ENCODE measurements around the gene PTCHD1. TPM values are rescaled to one million over a fixed set of nuclear protein-coding genes. Genes with fewer than 3 reads are reported as not detected.

PTCHD1 gene
- total RNA-seq, 2 donors from 2014 or later, result 10.3 to 23.4 TPM

DNA sequence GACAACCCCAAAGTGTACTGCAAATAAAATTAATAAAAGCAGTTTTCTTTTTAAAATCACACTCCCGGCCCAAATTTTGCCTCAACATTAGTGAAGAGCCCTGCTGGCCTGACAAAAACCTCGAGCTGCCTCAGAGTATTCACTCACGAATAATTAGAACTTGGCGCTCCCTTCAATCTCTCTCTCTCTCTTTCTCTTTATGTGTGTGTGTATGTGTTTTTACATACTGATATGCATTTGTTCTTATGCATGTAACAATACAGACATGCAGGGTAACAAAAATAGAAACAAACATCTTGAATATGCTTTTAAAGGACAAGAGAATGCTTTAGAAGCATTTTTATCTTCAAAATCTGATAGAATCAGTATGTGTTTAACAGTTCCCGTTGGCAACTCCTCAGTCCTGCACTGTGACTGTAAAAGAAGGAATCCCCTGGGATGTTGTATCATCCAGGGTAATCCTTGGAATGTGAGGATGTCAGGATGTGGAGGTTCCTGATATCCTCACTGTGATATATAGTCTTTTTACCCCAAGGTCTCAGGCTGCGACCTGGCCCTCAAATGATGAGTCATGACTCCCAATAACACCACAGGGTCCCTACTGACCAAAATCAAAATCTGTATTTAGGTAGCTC lies 53.0 kb downstream of the PTCHD1 start:
- no peak for DNase-seq (ENCODE audit: low spot score)
- intact Hi-C loops (cut with DNase I), result no loop called here

DNA sequence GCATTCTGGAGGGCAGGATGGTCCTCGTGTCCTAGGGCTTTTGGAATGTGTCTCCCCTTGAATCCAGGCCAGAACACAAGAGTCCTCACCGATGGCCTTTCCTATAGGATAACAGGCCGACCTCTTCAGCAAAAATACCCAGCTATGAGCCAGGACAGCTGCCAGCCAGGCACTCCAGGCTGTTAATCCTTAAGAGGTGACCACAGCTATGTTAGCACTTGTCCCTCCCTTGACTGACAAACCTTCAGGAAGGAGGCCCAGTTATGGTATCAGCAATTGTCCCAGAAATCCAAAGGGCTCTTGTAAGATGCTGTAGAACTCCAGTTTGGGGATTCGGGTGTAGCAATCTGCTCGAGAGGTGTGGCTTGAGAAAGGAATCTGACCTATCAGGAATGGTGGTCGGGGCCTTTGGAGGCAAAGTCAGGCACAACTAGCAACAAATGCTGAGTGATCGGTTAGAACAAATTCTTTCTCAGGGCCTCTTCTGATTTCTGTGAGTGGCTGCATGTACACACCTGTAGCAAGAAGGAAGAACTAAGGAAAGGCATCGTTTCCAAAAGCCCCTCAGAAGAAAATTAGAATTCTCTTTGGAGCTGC lies 54.6 kb downstream of the PTCHD1 start:
- intact Hi-C loops (cut with DNase I), result no loop called here
- DNase-seq (ENCODE audit: low spot score), result no peak

GRCh38 chrX:23390979-23391378 lies 56.3 kb downstream of the PTCHD1 start:
- DNase-seq (ENCODE audit: low spot score), result no peak
- intact Hi-C loops (cut with DNase I), result no loop called here

DNA sequence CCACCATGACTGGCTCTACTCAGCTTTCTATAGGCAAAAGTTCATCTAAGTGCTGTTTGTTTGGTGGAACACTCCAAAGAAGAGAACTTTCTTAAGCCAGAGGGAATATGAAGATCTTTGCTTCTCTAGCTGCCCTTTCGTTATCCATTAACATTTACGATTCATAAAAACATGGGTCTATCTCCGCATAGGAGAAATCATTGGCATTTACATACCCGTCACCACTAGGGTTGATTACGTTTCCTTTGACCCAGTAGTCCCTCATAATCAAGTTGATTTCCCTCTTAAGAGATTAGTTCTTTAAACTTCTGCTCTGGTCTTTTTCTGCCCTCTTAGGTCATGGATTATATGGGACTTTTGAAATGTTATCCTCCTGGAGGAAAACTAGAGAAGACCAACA lies 57.5 kb downstream of the PTCHD1 start:
- no peak for DNase-seq (ENCODE audit: low spot score)
- intact Hi-C loops (cut with DNase I), result no loop called here

GRCh38 chrX:23394421-23394820 lies 59.8 kb downstream of the PTCHD1 start:
- intact Hi-C loops (cut with DNase I), result no loop called here
- no peak for DNase-seq (ENCODE audit: low spot score)

GRCh38 chrX:23396263-23396662 lies 61.6 kb downstream of the PTCHD1 start:
- DNase-seq (ENCODE audit: low spot score), result no peak
- intact Hi-C loops (cut with DNase I), result no loop called here

DNA sequence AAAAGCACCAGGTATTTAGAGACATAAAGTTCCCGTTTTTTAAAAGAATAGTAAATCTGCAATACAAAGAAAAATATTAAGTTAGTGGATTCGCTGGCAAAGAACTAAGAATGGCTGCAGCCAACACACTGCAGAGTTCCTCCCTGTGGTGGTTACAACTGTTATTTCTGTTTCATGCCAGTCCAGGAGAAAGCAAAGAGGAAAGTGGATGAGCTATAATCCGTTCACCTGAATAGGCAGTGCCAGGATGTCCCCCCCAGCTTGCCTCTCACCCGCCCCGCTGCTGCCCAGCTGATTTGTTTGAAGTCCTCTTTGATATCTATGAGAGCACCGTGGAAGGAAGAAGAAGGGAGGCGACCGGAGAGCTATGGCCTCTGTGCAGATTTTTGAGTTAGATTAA lies 63.9 kb downstream of the PTCHD1 start:
- intact Hi-C loops (cut with DNase I), result no loop called here
- no peak for DNase-seq (ENCODE audit: low spot score)

GRCh38 chrX:23403849-23404248 lies 69.2 kb downstream of the PTCHD1 start:
- intact Hi-C loops (cut with DNase I), result no loop called here
- no peak for DNase-seq (ENCODE audit: low spot score)

GRCh38 chrX:23422912-23423311 lies 88.3 kb downstream of the PTCHD1 start:
- intact Hi-C loops (cut with DNase I), result no loop called here
- no peak for DNase-seq (ENCODE audit: low spot score)

GRCh38 chrX:23434356-23434884 lies 99.8 kb downstream of the PTCHD1 start:
- intact Hi-C loops (cut with DNase I), result no loop called here
- peak; percentile 92 for DNase-seq (ENCODE audit: low spot score)

- intact Hi-C loops (cut with DNase I), result no loop called here
- no peak for DNase-seq (ENCODE audit: low spot score)
These were observed 100.5 kb downstream of the PTCHD1 start for GRCh38 chrX:23435108-23435507.

DNA sequence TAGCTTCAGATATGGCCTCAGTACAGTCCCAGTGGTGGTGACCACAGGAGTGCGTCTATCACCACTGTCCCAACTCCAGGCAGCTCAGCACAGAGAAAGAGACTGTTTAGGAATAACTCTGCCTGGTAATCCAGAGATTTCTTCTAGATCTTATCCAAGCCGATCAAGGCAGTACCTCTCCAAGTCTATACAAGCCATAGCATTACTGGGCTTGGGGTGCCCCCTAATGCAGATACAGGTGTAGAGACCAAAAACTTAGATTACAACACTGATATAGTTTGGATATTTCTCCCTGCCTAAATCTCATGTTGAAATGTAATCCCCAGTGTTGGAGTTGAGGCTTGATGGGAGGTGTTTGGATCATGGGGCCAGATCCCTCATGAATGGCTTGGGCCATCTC lies 100.9 kb downstream of the PTCHD1 start:
- DNase-seq (ENCODE audit: low spot score), result no peak
- intact Hi-C loops (cut with DNase I), result no loop called here

- intact Hi-C loops (cut with DNase I), result no loop called here
These were observed 102.2 kb downstream of the PTCHD1 start for GRCh38 chrX:23436875-23437274.

DNA sequence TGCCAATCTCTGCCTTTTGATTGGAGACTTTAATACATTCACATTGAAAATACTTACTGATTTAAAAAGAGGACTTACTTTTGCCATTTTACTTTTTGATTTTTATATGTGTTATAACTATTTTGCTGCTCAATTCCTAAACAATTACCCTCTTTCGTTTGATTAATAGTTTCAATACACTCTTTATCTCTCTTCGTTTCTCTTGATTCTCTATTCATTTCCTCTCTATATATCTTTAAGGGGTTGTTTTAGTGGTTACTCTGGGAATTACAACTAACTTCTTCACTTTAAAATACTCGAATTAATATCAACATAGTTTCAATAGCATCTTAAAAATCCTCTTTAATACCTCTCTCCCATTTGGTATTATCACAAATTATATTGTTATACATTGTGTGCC lies 116.6 kb downstream of the PTCHD1 start:
- DNase-seq (ENCODE audit: low spot score), result no peak
- intact Hi-C loops (cut with DNase I), result no loop called here

More at GRCh38 chrX:23436875-23437274, 102.2 kb downstream of the PTCHD1 start:
- DNase-seq (ENCODE audit: low spot score), result no peak

All from posterior vena cava (tissue), 2 donors.